ENCODE measurements around the gene VEZF1. TPM values are rescaled to one million over a fixed set of nuclear protein-coding genes. Genes with fewer than 3 reads are reported as not detected.
"Not testable (repeated sequence)": the region's sequence is repeated elsewhere in the genome, so short reads cannot be mapped to it uniquely, and the experiment has no call there.

Gene VEZF1
- total RNA-seq, 1 donor from 2014 or later: 30.3 TPM

DNA sequence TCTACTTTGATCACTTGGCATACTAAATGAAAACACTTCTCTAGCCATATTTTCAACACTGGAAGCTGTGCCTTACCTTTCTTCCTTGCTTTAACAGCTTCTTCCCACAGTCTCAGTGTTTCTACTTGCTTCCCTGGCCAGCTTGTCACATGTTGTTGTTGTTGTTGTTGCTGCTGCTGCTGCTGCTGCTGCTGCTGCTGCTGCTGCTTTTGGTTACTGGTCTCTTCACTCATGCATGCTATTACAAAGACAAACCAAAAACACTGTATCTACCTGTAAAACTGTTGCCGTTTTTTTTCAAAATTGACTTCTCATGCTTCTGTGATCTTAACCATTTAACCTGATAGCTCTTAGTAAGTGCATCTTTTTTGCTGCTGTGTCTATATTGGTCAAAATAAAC lies 9.0 kb downstream of the VEZF1 start:
- H3K27ac ChIP-seq (ENCODE audit: low read depth, low read length): no peak overlapping the region
- no peak overlapping the region for H3K9ac ChIP-seq (ENCODE audit: low read depth in 1 of 3, low read length in 3 of 3)
- peaks cover 33 to 46% (median 44%) of the 10 kb centered on the region in 3 donors for H3K4me1 ChIP-seq (ENCODE audit: control insufficient read depth in 3 of 3, insufficient read depth in 3 of 3, low read length in 3 of 3)
- no peaks in the 10 kb centered on the region for H3K9me3 ChIP-seq (ENCODE audit: control insufficient read depth in 3 of 3, low read length in 3 of 3)
- H3K4me3 ChIP-seq (ENCODE audit: low read length in 3 of 3): no peak overlapping the region
- H3K36me3 ChIP-seq (ENCODE audit: control insufficient read depth in 3 of 3, insufficient read depth in 3 of 3, low read length in 3 of 3): peaks cover 33 to 63% (median 56%) of the 10 kb centered on the region in 3 donors
- no peaks in the 10 kb centered on the region for H3K27me3 ChIP-seq (ENCODE audit: control insufficient read depth in 3 of 3, insufficient read depth in 3 of 3, low read length in 3 of 3)

DNA sequence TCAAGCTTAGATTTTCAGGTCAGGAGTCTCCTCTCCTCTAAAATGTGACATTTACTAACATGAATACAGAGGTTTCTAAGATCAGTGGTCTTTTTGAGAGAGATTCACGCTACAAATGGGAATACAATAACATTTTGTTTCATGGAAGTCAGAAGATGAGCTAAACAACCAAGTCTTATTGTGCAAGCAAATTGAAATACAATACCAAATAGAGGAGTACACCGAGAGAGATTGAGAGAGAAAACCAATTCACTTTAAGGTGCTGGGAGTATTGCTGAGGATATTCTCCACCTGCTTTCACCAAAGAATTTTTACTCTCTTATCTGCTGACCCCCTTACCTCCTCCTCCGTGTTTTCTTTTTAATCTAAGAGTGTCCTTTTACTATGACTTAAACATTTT lies 11.5 kb downstream of the VEZF1 start:
- H3K36me3 ChIP-seq (ENCODE audit: control insufficient read depth in 3 of 3, insufficient read depth in 3 of 3, low read length in 3 of 3): peaks cover 41 to 68% (median 53%) of the 10 kb centered on the region in 3 donors
- peaks cover 8 to 22% (median 20%) of the 10 kb centered on the region in 3 donors for H3K4me1 ChIP-seq (ENCODE audit: control insufficient read depth in 3 of 3, insufficient read depth in 3 of 3, low read length in 3 of 3)

GRCh38 chr17:57975044-57975443 lies 13.0 kb downstream of the VEZF1 start:
- Histone ChIP-seq H3K4me3 (ENCODE audit: low read length in 3 of 3) (no peak overlapping the region), H3K27ac (ENCODE audit: low read depth, low read length) (no peak overlapping the region), H3K4me1 (ENCODE audit: control insufficient read depth in 3 of 3, insufficient read depth in 3 of 3, low read length in 3 of 3) (peaks cover 2 to 16% (median 12%) of the 10 kb centered on the region in 3 donors), H3K36me3 (ENCODE audit: control insufficient read depth in 3 of 3, insufficient read depth in 3 of 3, low read length in 3 of 3) (peaks cover 35 to 61% (median 47%) of the 10 kb centered on the region in 3 donors), H3K27me3 (ENCODE audit: control insufficient read depth in 3 of 3, insufficient read depth in 3 of 3, low read length in 3 of 3) (no peaks in the 10 kb centered on the region), H3K9ac (ENCODE audit: low read depth in 1 of 3, low read length in 3 of 3) (no peak overlapping the region), H3K9me3 (ENCODE audit: control insufficient read depth in 3 of 3, low read length in 3 of 3) (no peaks in the 10 kb centered on the region)

More for the DNA sequence above, 11.5 kb downstream of the VEZF1 start:
- no peak overlapping the region for H3K27ac ChIP-seq (ENCODE audit: low read depth, low read length)
- H3K9ac ChIP-seq (ENCODE audit: low read depth in 1 of 3, low read length in 3 of 3): no peak overlapping the region
- no peaks in the 10 kb centered on the region for H3K9me3 ChIP-seq (ENCODE audit: control insufficient read depth in 3 of 3, low read length in 3 of 3)
- H3K4me3 ChIP-seq (ENCODE audit: low read length in 3 of 3): no peak overlapping the region
- no peaks in the 10 kb centered on the region for H3K27me3 ChIP-seq (ENCODE audit: control insufficient read depth in 3 of 3, insufficient read depth in 3 of 3, low read length in 3 of 3)

DNA sequence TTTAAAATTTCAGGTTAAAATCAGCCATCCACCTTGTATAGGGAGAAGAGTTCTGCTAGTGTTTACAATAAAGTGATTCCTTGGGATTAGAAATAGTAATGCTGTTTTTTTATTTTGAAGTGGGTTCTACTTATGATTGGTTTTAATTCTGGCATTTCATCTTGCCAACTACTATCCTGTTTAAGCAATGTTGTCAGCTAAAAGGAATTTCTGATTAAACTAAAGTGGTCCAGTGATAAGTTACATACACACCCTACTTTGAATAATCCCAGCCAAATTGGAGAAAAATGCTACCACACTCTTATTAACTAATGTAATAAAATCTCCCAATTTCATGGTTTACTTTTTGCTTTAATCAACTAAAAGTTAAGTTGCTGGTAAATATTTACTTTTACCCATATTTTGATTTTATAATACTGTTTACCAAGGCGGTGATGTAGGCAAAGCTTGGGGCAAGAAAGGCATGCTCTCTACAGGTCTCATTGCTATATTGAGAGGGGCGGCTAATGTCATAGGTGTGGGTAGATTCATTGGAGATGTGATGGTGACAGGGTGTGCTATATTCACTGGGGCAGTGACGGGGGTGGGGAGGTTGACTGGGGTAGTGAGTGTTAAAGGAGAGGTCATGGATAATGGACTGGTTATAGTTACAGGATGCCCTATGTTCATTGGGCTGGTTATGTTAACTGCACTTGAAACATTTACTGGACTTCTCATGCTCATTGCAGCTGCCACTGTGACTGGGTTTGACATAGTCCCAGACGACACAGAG lies 13.8 kb downstream of the VEZF1 start:
- H3K4me1 ChIP-seq (ENCODE audit: control insufficient read depth in 3 of 3, insufficient read depth in 3 of 3, low read length in 3 of 3): peaks cover 2 to 14% (median 12%) of the 10 kb centered on the region in 3 donors
- H3K27ac ChIP-seq (ENCODE audit: low read depth, low read length); H3K27me3 ChIP-seq (ENCODE audit: control insufficient read depth in 3 of 3, insufficient read depth in 3 of 3, low read length in 3 of 3); H3K4me3 ChIP-seq (ENCODE audit: low read length in 3 of 3); H3K9me3 ChIP-seq (ENCODE audit: control insufficient read depth in 3 of 3, low read length in 3 of 3); H3K9ac ChIP-seq (ENCODE audit: low read depth in 1 of 3, low read length in 3 of 3): not testable (repeated sequence)
- peaks cover 33 to 59% (median 40%) of the 10 kb centered on the region in 3 donors for H3K36me3 ChIP-seq (ENCODE audit: control insufficient read depth in 3 of 3, insufficient read depth in 3 of 3, low read length in 3 of 3)

GRCh38 chr17:57972151-57972550 lies 15.9 kb downstream of the VEZF1 start:
- Histone ChIP-seq H3K27ac (ENCODE audit: low read depth, low read length) (no peak overlapping the region), H3K36me3 (ENCODE audit: control insufficient read depth in 3 of 3, insufficient read depth in 3 of 3, low read length in 3 of 3) (peaks cover 22 to 45% (median 26%) of the 10 kb centered on the region in 3 donors), H3K4me1 (ENCODE audit: control insufficient read depth in 3 of 3, insufficient read depth in 3 of 3, low read length in 3 of 3) (peaks cover 2 to 16% (median 15%) of the 10 kb centered on the region in 3 donors), H3K9me3 (ENCODE audit: control insufficient read depth in 3 of 3, low read length in 3 of 3) (no peaks in the 10 kb centered on the region), H3K27me3 (ENCODE audit: control insufficient read depth in 3 of 3, insufficient read depth in 3 of 3, low read length in 3 of 3) (no peaks in the 10 kb centered on the region), H3K4me3 (ENCODE audit: low read length in 3 of 3) (no peak overlapping the region), H3K9ac (ENCODE audit: low read depth in 1 of 3, low read length in 3 of 3) (no peak overlapping the region)

DNA sequence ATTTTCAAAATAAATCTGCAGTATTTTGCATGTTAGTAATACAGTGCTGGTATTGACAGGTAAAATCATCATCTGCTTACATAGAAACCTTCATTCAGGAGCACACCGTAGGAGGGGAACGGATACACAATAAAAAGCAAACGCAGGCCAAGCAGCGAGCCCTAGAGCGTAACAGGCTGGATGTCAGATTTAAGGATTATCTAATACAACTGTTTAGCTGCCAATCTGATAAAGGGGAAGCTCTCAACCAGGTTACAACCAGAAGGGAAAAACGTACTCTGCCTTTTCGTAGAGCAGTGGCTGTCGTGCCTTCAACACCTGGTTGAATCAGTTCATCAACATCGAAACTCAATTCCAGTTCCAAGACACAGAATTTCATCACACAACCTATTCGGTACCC lies 16.5 kb downstream of the VEZF1 start:
- Histone ChIP-seq H3K36me3 (ENCODE audit: control insufficient read depth in 3 of 3, insufficient read depth in 3 of 3, low read length in 3 of 3) (peaks cover 19 to 40% (median 20%) of the 10 kb centered on the region in 3 donors), H3K4me1 (ENCODE audit: control insufficient read depth in 3 of 3, insufficient read depth in 3 of 3, low read length in 3 of 3) (peaks cover 7 to 17% (median 16%) of the 10 kb centered on the region in 3 donors), H3K27me3 (ENCODE audit: control insufficient read depth in 3 of 3, insufficient read depth in 3 of 3, low read length in 3 of 3) (no peaks in the 10 kb centered on the region), H3K27ac (ENCODE audit: low read depth, low read length) (no peak overlapping the region), H3K9me3 (ENCODE audit: control insufficient read depth in 3 of 3, low read length in 3 of 3) (no peaks in the 10 kb centered on the region), H3K4me3 (ENCODE audit: low read length in 3 of 3) (no peak overlapping the region), H3K9ac (ENCODE audit: low read depth in 1 of 3, low read length in 3 of 3) (no peak overlapping the region)

DNA sequence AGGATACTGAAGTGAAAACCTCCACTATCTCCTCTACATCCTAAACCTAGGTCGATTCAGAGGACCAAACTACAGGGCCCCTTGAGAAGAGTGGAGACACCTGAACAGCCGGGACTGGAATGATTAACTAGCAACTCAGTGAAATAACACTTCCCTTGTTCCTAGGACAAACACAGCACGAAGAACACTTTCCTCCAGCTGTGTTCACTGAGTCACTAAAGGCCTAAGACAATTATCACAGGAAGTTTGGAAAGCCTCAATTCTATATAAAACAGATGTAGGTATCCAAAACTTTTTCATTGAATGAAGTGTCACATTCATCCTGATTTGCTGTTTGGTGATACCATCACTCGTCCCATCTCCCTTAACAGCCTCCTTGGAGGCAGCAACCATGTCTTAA lies 17.3 kb downstream of the VEZF1 start:
- Histone ChIP-seq H3K9me3 (ENCODE audit: control insufficient read depth in 3 of 3, low read length in 3 of 3) (no peaks in the 10 kb centered on the region), H3K4me1 (ENCODE audit: control insufficient read depth in 3 of 3, insufficient read depth in 3 of 3, low read length in 3 of 3) (peaks cover 7 to 22% (median 15%) of the 10 kb centered on the region in 3 donors), H3K27ac (ENCODE audit: low read depth, low read length) (no peak overlapping the region), H3K9ac (ENCODE audit: low read depth in 1 of 3, low read length in 3 of 3) (no peak overlapping the region), H3K36me3 (ENCODE audit: control insufficient read depth in 3 of 3, insufficient read depth in 3 of 3, low read length in 3 of 3) (peaks cover 12 to 31% (median 17%) of the 10 kb centered on the region in 3 donors), H3K4me3 (ENCODE audit: low read length in 3 of 3) (no peak overlapping the region), H3K27me3 (ENCODE audit: control insufficient read depth in 3 of 3, insufficient read depth in 3 of 3, low read length in 3 of 3) (no peaks in the 10 kb centered on the region)

GRCh38 chr17:57968456-57968855 lies 19.6 kb downstream of the VEZF1 start:
- Histone ChIP-seq H3K27ac (ENCODE audit: low read depth, low read length) (no peak overlapping the region), H3K4me1 (ENCODE audit: control insufficient read depth in 3 of 3, insufficient read depth in 3 of 3, low read length in 3 of 3) (peaks cover 4 to 15% (median 5%) of the 10 kb centered on the region in 3 donors), H3K9ac (ENCODE audit: low read depth in 1 of 3, low read length in 3 of 3) (no peak overlapping the region), H3K4me3 (ENCODE audit: low read length in 3 of 3) (no peak overlapping the region), H3K27me3 (ENCODE audit: control insufficient read depth in 3 of 3, insufficient read depth in 3 of 3, low read length in 3 of 3) (no peaks in the 10 kb centered on the region), H3K9me3 (ENCODE audit: control insufficient read depth in 3 of 3, low read length in 3 of 3) (no peaks in the 10 kb centered on the region), H3K36me3 (ENCODE audit: control insufficient read depth in 3 of 3, insufficient read depth in 3 of 3, low read length in 3 of 3) (peaks cover 0 to 12% (median 6%) of the 10 kb centered on the region in 3 donors)

DNA sequence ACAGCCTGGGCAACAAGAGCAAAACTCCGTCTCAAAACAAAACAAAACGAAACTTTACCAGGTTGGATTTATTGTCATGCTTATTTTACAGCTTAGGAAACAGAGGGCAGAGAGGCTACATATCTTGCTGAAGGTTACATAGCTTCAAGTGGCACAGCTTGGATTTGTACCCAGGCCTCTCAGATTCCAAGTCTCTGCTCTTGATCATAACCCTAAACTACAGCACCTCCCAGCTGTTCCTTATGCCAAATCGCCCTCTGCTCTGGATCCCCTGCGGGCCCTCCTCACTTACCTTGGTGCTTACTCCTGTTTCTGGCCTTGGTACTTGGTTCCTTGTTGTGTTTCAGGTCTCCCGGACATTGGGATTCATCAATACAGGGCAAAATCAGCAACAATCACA lies 21.2 kb downstream of the VEZF1 start:
- Histone ChIP-seq H3K4me3 (ENCODE audit: low read length in 3 of 3) (no peak overlapping the region), H3K27ac (ENCODE audit: low read depth, low read length) (no peak overlapping the region), H3K36me3 (ENCODE audit: control insufficient read depth in 3 of 3, insufficient read depth in 3 of 3, low read length in 3 of 3) (peaks cover 0 to 4% (median 0%) of the 10 kb centered on the region in 3 donors), H3K9ac (ENCODE audit: low read depth in 1 of 3, low read length in 3 of 3) (no peak overlapping the region), H3K27me3 (ENCODE audit: control insufficient read depth in 3 of 3, insufficient read depth in 3 of 3, low read length in 3 of 3) (no peaks in the 10 kb centered on the region), H3K9me3 (ENCODE audit: control insufficient read depth in 3 of 3, low read length in 3 of 3) (no peaks in the 10 kb centered on the region), H3K4me1 (ENCODE audit: control insufficient read depth in 3 of 3, insufficient read depth in 3 of 3, low read length in 3 of 3) (peaks cover 4 to 15% (median 5%) of the 10 kb centered on the region in 3 donors)

DNA sequence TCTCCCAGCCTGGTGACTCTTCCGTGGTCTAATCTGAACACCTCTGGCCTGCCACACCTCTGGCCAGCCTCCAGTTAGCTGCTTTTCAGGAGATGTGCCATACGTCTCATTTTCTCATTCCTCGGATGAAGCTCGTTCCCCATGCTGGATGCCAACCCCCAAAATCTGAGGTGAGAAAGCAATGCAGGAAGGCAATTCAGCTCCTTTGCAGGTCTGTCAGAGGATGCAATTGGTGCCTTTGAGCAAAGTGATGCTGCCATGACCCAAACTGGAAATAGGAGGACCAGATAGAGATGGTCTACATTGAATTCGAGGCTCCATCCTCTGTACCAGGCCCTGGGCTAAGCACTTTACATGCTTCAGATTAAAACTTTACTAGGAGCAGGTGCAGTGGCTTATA lies 21.8 kb downstream of the VEZF1 start:
- H3K27me3 ChIP-seq (ENCODE audit: control insufficient read depth in 3 of 3, insufficient read depth in 3 of 3, low read length in 3 of 3): no peaks in the 10 kb centered on the region
- H3K4me3 ChIP-seq (ENCODE audit: low read length in 3 of 3): no peak overlapping the region
- no peaks in the 10 kb centered on the region for H3K9me3 ChIP-seq (ENCODE audit: control insufficient read depth in 3 of 3, low read length in 3 of 3)
- H3K4me1 ChIP-seq (ENCODE audit: control insufficient read depth in 3 of 3, insufficient read depth in 3 of 3, low read length in 3 of 3): peaks cover 4 to 15% (median 5%) of the 10 kb centered on the region in 3 donors
- H3K36me3 ChIP-seq (ENCODE audit: control insufficient read depth in 3 of 3, insufficient read depth in 3 of 3, low read length in 3 of 3): no peaks in the 10 kb centered on the region
- no peak overlapping the region for H3K27ac ChIP-seq (ENCODE audit: low read depth, low read length)
- no peak overlapping the region for H3K9ac ChIP-seq (ENCODE audit: low read depth in 1 of 3, low read length in 3 of 3)

Data from skeletal muscle tissue (tissue), 4 donors.